ENCODE results near the gene ZNF212. TPM values are rescaled to one million over a fixed set of nuclear protein-coding genes. Genes with fewer than 3 reads are reported as not detected.

The ZNF212 gene
- total and polyA plus RNA-seq, 2 donors (not counting 3 experiments of a cell fraction or from before 2014, with no cell fraction given): 3.6 to 9.0 TPM

DNA sequence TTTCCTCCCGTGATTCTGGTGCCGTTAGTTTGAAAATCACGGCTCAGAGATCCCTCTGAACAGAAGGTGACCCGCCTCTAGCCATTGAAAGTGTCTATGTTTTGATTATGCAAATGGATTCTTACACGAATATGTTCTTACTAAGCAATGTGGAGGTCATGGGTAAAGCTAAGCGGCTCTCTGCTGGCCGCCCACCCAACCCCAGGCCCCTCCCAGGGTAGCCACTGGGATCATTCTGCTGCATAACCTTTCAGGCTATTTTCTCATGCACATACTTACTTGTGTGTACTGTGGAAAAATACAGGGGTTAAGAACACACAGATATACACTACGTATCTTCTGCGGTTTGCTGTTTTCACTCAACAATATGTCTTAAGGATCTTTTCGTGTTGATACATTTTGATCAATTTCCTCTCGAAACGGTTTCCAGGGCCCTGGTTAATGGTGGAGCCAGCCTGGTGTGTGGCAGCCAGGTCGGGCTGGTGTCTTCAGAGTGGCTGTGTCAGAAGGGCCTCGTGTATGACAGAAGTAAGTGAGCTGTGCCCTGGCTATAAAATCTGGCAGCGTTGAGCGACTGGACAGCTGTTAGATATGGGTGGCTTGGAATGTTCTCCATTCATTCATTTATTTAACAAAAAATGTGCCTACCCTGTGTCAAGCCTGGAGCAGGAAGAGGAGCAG is 52.5 kb downstream of the ZNF212 start:
- Histone ChIP-seq H3K36me3 (ENCODE audit: control insufficient read depth in 2 of 2, extremely low read depth in 1 of 2, insufficient read depth in 2 of 2, low read length in 2 of 2) (peaks cover 0 to 3% of the 10 kb centered on the region in 2 experiments), H3K9me3 (replicated peaks; ENCODE audit: control insufficient read depth, insufficient read depth, low read length) (no peaks in the 10 kb centered on the region), H3K4me2 (ENCODE audit: insufficient read depth, low read length) (no peak overlapping the region), H3K4me3 (replicated peaks in 1 of 3; ENCODE audit: insufficient read depth in 1 of 3, low read depth in 1 of 3, low read length in 3 of 3) (no peak overlapping the region), H3K27ac (ENCODE audit: insufficient read depth, low read depth, low read length) (no peak overlapping the region), H3K27me3 (ENCODE audit: control insufficient read depth in 2 of 2, insufficient read depth in 2 of 2, low read length in 2 of 2) (no peaks in the 10 kb centered on the region), H2AFZ (ENCODE audit: low read depth, low read length) (no peak overlapping the region), H3K79me2 (ENCODE audit: control insufficient read depth, insufficient read depth, low read length) (no peaks in the 10 kb centered on the region), H3K9ac (replicated peaks; ENCODE audit: extremely low read depth, insufficient read depth, low read length) (no peak overlapping the region), H4K20me1 (replicated peaks; ENCODE audit: control insufficient read depth, extremely low read depth, insufficient read depth, low read length) (no peaks in the 10 kb centered on the region), H3K4me1 (ENCODE audit: control insufficient read depth, extremely low read depth, insufficient read depth, low read length) (no peaks in the 10 kb centered on the region), H3K9me1 (replicated peaks; ENCODE audit: control insufficient read depth, extremely low read depth, insufficient read depth, low read length) (no peaks in the 10 kb centered on the region)
- no peak for FAIRE-seq
- POLR2A ChIA-PET: no interaction called here
- no TSS peak for BruUV-seq (replicated peaks)
- TF ChIP-seq JUN (IDR thresholded peaks at IDR 0.05; ENCODE audit: borderline replicate concordance, insufficient read depth, insufficient read length, low read depth): no peak
- TF ChIP-seq EZH2 (IDR thresholded peaks at IDR 0.05; ENCODE audit: borderline replicate concordance, low read depth, low read length, severe bottlenecking): no peak
- no peak for TF ChIP-seq MAX (IDR thresholded peaks at IDR 0.05; ENCODE audit: insufficient read depth, insufficient read length)
- no peak for TF ChIP-seq POLR2A (IDR thresholded peaks at IDR 0.05; ENCODE audit: low read depth, low read length)
- TF ChIP-seq, protein P1, sequence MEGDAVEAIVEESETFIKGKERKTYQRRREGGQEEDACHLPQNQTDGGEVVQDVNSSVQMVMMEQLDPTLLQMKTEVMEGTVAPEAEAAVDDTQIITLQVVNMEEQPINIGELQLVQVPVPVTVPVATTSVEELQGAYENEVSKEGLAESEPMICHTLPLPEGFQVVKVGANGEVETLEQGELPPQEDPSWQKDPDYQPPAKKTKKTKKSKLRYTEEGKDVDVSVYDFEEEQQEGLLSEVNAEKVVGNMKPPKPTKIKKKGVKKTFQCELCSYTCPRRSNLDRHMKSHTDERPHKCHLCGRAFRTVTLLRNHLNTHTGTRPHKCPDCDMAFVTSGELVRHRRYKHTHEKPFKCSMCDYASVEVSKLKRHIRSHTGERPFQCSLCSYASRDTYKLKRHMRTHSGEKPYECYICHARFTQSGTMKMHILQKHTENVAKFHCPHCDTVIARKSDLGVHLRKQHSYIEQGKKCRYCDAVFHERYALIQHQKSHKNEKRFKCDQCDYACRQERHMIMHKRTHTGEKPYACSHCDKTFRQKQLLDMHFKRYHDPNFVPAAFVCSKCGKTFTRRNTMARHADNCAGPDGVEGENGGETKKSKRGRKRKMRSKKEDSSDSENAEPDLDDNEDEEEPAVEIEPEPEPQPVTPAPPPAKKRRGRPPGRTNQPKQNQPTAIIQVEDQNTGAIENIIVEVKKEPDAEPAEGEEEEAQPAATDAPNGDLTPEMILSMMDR (IDR thresholded peaks at IDR 0.05; ENCODE audit: extremely low read depth in 1 of 2, insufficient read depth in 1 of 2, low read depth in 1 of 2, low read length in 2 of 2): no peak
- TF ChIP-seq MYC (IDR thresholded peaks at IDR 0.05; ENCODE audit: low read depth, low read length): no peak
- no peak for TF ChIP-seq GATA2 (IDR thresholded peaks at IDR 0.05; ENCODE audit: insufficient read depth, insufficient read length, low read depth, low read length)
- no peak for TF ChIP-seq FOS (IDR thresholded peaks at IDR 0.05; ENCODE audit: borderline replicate concordance, insufficient read depth, low read length)
- TF ChIP-seq POLR2AphosphoS5 (IDR thresholded peaks at IDR 0.05; ENCODE audit: insufficient read depth, low read depth, low read length): no peak
- CTCF ChIA-PET: interaction anchor here (1.3 kb wide), 1 partner anchor 30 kb away, joined by 4 read pairs; the partner anchor contains the start of gene ZNF783
- intact Hi-C loops (cut with micrococcal nuclease) (no loop called here), dilution Hi-C loops (cut with MboI; ENCODE audit: extremely low pct_ligation_motif_present, low sequenced_read_pairs) (no loop called here)
- DNase-seq (ENCODE audit: low read depth, low spot score): no peak
